HepG2 (cell line): ENCODE data around the gene OR1F1. TPM values are rescaled to one million over a fixed set of nuclear protein-coding genes. Genes with fewer than 3 reads are reported as not detected.

Source experiments
- ARNTL ChIP-seq: sonication (generic); formaldehyde crosslinking; IDR thresholded peaks from 2 replicates; pipeline ENCODE4 v1.4.0; 2020; ENCODE audit warnings: mild to moderate bottlenecking, missing genetic modification reagents
- ATF7 ChIP-seq, 2 experiments: fragments of 450-650 bp in 1 of 2; sonication (generic) in 1 of 2; formaldehyde crosslinking in 1 of 2; IDR thresholded peaks; 2 replicates each; pipeline versions ENCODE4 v1.4.0 to v1.6.1; 2016 to 2020; ENCODE audit warnings: antibody characterized with exemption in 1 of 2, mild to moderate bottlenecking in 1 of 2, missing genetic modification reagents in 1 of 2
- CEBPG ChIP-seq: IDR thresholded peaks from 2 replicates; pipeline ENCODE4 v1.6.1; 2016
- FOXP4 ChIP-seq: sonication (generic); formaldehyde crosslinking; IDR thresholded peaks from 2 replicates; pipeline ENCODE4 v1.4.0; 2020; ENCODE audit warnings: missing genetic modification reagents
- HNF4A ChIP-seq: sonication (generic); formaldehyde crosslinking; IDR thresholded peaks from 2 replicates; pipeline ENCODE4 v1.4.0; 2020; ENCODE audit warnings: missing genetic modification reagents
- MXD4 ChIP-seq: IDR thresholded peaks from 2 replicates; pipeline ENCODE4 v1.6.1; 2016; ENCODE audit warnings: mild to moderate bottlenecking, missing biosample characterization, missing genetic modification reagents
- NFATC3 ChIP-seq: sonication (generic); formaldehyde crosslinking; IDR thresholded peaks from 2 replicates; pipeline ENCODE4 v1.5.1; 2020; ENCODE audit warnings: mild to moderate bottlenecking, missing genetic modification reagents
- NFYC ChIP-seq: IDR thresholded peaks from 2 replicates; pipeline ENCODE4 v1.6.1; 2016; ENCODE audit warnings: missing genetic modification reagents, missing compliant biosample characterization
- PRPF4 ChIP-seq: fragments of 200-400 bp; formaldehyde crosslinking; IDR thresholded peaks from 2 replicates; pipeline ENCODE4 v1.6.1; 2016; ENCODE audit warnings: low read length, low read depth; ENCODE audit not compliant: poor library complexity, severe bottlenecking
- RCOR2 ChIP-seq: IDR thresholded peaks from 2 replicates; pipeline ENCODE4 v1.6.1; 2016; ENCODE audit warnings: missing biosample characterization, missing genetic modification reagents
- SMARCC2 ChIP-seq: fragments of 450-650 bp; IDR thresholded peaks from 2 replicates; pipeline ENCODE4 v1.6.1; 2017; ENCODE audit warnings: antibody characterized with exemption, mild to moderate bottlenecking
- SMC3 ChIP-seq: IDR thresholded peaks from 2 replicates; pipeline ENCODE4 v1.6.1; 2011; ENCODE audit warnings: low read length, improper control_type of control experiment
- SMYD3 ChIP-seq: sonication (generic); formaldehyde crosslinking; IDR thresholded peaks from 2 replicates; pipeline ENCODE4 v1.8.1; 2023; ENCODE audit warnings: mild to moderate bottlenecking, missing genetic modification reagents
- TFDP2 ChIP-seq: sonication (generic); formaldehyde crosslinking; IDR thresholded peaks from 2 replicates; pipeline ENCODE4 v1.4.0; 2020; ENCODE audit warnings: missing genetic modification reagents
- ZBTB21 ChIP-seq: sonication (generic); formaldehyde crosslinking; IDR thresholded peaks from 2 replicates; pipeline ENCODE4 v1.4.0; 2020; ENCODE audit warnings: missing genetic modification reagents
- ZNF24 ChIP-seq: fragments of 450-650 bp; IDR thresholded peaks from 2 replicates; pipeline ENCODE4 v1.6.1; 2017; ENCODE audit warnings: antibody characterized with exemption, mild to moderate bottlenecking
- ZNF512 ChIP-seq: sonication (generic); formaldehyde crosslinking; IDR thresholded peaks from 2 replicates; pipeline ENCODE4 v1.4.0; 2020; ENCODE audit warnings: mild to moderate bottlenecking, missing genetic modification reagents
- ZNF547 ChIP-seq: sonication (generic); formaldehyde crosslinking; IDR thresholded peaks from 2 replicates; pipeline ENCODE4 v1.5.1; 2020; ENCODE audit warnings: mild to moderate bottlenecking, missing genetic modification reagents
- ZNF703 ChIP-seq: sonication (generic); formaldehyde crosslinking; IDR thresholded peaks from 2 replicates; pipeline ENCODE4 v1.5.1; 2020; ENCODE audit warnings: missing genetic modification reagents, mild to moderate bottlenecking, moderate library complexity, borderline replicate concordance
- ZNF878 ChIP-seq: sonication (generic); formaldehyde crosslinking; IDR thresholded peaks from 2 replicates; pipeline ENCODE4 v1.8.1; 2023; ENCODE audit warnings: mild to moderate bottlenecking, missing genetic modification reagents, moderate library complexity
- polyA plus RNA-seq, 8 experiments: library from polyadenylated mRNA; depleted of rRNA in 3 of 8; stranded (reverse) in 7 of 8; unstranded in 1 of 8; fragments of >200 nt; fragmentation: Illumina TruSeq in 4 of 8; extraction: Trizol in 4 of 8; gene quantifications; 2 replicates each; pipeline versions ENCODE4 v1.2.1 to v1.2.3, GENCODE V29; 2011 to 2016; ENCODE audit warnings: low read depth in 4 of 8, missing spikeins in 1 of 8, mixed read lengths in 1 of 8; ENCODE audit not compliant: insufficient read depth in 1 of 8
- total RNA-seq, 5 experiments: library from RNA; depleted of rRNA; stranded (reverse); fragments of >200 nt; fragmentation: Illumina TruSeq; extraction: Trizol; gene quantifications; 2 replicates each; pipeline ENCODE4 v1.2.3, GENCODE V29; 2016; ENCODE audit warnings: low read depth in 1 of 5
- TF ChIP-seq, protein P1 (sequence below): sonication (generic); formaldehyde crosslinking; IDR thresholded peaks from 2 replicates; pipeline ENCODE4 v1.8.1; 2022; ENCODE audit warnings: mild to moderate bottlenecking, missing genetic modification reagents
- TF ChIP-seq, protein P2 (sequence below): sonication (generic); formaldehyde crosslinking; IDR thresholded peaks from 2 replicates; pipeline ENCODE4 v1.5.0; 2020; ENCODE audit warnings: mild to moderate bottlenecking, missing genetic modification reagents

The OR1F1 gene
- total and polyA plus RNA-seq, 2 of the 13 experiments (the other 11 are each of a cell fraction or from before 2014, with no cell fraction given), result 0.90 TPM; not detected in 1

GRCh38 chr16:3157229-3158025, 30.6 kb upstream of the OR1F1 start (continued):
- TF ChIP-seq, protein P1, sequence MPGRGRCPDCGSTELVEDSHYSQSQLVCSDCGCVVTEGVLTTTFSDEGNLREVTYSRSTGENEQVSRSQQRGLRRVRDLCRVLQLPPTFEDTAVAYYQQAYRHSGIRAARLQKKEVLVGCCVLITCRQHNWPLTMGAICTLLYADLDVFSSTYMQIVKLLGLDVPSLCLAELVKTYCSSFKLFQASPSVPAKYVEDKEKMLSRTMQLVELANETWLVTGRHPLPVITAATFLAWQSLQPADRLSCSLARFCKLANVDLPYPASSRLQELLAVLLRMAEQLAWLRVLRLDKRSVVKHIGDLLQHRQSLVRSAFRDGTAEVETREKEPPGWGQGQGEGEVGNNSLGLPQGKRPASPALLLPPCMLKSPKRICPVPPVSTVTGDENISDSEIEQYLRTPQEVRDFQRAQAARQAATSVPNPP (CRISPR knock-in tag), result no peak
- TF ChIP-seq ARNTL (0 out of 2 replicates have a peak, but pooled peaks have one; percentile 37), ATF7 (IDR thresholded peaks at IDR 0.05) (no peak), ATF7 (CRISPR knock-in tag; IDR thresholded peaks at IDR 0.05) (no peak), ZNF878 (peak; percentile 61; the same call in 1 of the 2 replicates), ZNF24 (peak; percentile 98), ZNF547 (CRISPR knock-in tag) (peak; percentile 68; the same call in 1 of the 2 replicates), HNF4A (CRISPR knock-in tag) (0 out of 2 replicates have a peak, but pooled peaks have one; percentile 12), RCOR2 (no peak), ZNF512 (CRISPR knock-in tag) (no peak), FOXP4 (CRISPR knock-in tag) (0 out of 2 replicates have a peak, but pooled peaks have one; percentile 34), ZNF703 (no peak), SMC3 (no peak), SMARCC2 (no peak), NFYC (CRISPR knock-in tag) (no peak), TFDP2 (no peak), CEBPG (CRISPR knock-in tag) (no peak), ZBTB21 (CRISPR knock-in tag) (0 out of 2 replicates have a peak, but pooled peaks have one; percentile 31), PRPF4 (peak; percentile 35), SMYD3 (no peak), NFATC3 (CRISPR knock-in tag) (no peak), MXD4 (no peak)
- TF ChIP-seq, protein P2, sequence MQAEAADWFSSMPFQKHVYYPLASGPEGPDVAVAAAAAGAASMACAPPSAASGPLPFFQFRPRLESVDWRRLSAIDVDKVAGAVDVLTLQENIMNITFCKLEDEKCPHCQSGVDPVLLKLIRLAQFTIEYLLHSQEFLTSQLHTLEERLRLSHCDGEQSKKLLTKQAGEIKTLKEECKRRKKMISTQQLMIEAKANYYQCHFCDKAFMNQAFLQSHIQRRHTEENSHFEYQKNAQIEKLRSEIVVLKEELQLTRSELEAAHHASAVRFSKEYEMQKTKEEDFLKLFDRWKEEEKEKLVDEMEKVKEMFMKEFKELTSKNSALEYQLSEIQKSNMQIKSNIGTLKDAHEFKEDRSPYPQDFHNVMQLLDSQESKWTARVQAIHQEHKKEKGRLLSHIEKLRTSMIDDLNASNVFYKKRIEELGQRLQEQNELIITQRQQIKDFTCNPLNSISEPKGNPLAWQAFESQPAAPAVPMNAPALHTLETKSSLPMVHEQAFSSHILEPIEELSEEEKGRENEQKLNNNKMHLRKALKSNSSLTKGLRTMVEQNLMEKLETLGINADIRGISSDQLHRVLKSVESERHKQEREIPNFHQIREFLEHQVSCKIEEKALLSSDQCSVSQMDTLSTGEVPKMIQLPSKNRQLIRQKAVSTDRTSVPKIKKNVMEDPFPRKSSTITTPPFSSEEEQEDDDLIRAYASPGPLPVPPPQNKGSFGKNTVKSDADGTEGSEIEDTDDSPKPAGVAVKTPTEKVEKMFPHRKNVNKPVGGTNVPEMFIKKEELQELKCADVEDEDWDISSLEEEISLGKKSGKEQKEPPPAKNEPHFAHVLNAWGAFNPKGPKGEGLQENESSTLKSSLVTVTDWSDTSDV (CRISPR knock-in tag), result no peak
